Osteoblast (primary cell): ENCODE measurements around the gene TYRO3. TPM values are rescaled to one million over a fixed set of nuclear protein-coding genes. Genes with fewer than 3 reads are reported as not detected.

Experiments
- DNase-seq: peaks from one replicate; pipeline ENCODE4 v3.0.0; 2011; ENCODE audit warnings: low spot score, mixed read lengths; ENCODE audit not compliant: insufficient read length; ENCODE audit errors: missing footprints
- H2AFZ ChIP-seq: 2 replicates; pipeline ENCODE4 v1.6.0; 2011; ENCODE audit warnings: mild to moderate bottlenecking, low read length
- H3K27ac ChIP-seq: 2 replicates; pipeline ENCODE4 v1.5.1; 2011; ENCODE audit warnings: mild to moderate bottlenecking, low read depth, low read length, moderate library complexity
- H3K27me3 ChIP-seq: 2 replicates; pipeline ENCODE4 v1.6.0; 2012; ENCODE audit warnings: mild to moderate bottlenecking, control low read depth, inconsistent platforms, low read length, moderate library complexity; ENCODE audit not compliant: insufficient read depth
- H3K36me3 ChIP-seq: 2 replicates; pipeline ENCODE4 v1.5.1; 2011; ENCODE audit warnings: mild to moderate bottlenecking, low read length, control low read depth, moderate library complexity; ENCODE audit not compliant: insufficient read depth
- H3K4me1 ChIP-seq: 2 replicates; pipeline ENCODE4 v1.5.1; 2011; ENCODE audit warnings: mild to moderate bottlenecking, low read length, control low read depth, moderate library complexity; ENCODE audit not compliant: insufficient read depth
- H3K4me2 ChIP-seq: 2 replicates; pipeline ENCODE4 v1.6.0; 2011; ENCODE audit warnings: mild to moderate bottlenecking, low read length; ENCODE audit not compliant: insufficient read depth
- H3K4me3 ChIP-seq: fragments of 200-600 bp; sonication (generic); 3 replicates; pipeline ENCODE4 v1.5.1; 2012; ENCODE audit warnings: mild to moderate bottlenecking, low read length, inconsistent platforms; ENCODE audit not compliant: insufficient read depth
- H3K79me2 ChIP-seq: 2 replicates; pipeline ENCODE4 v1.6.0; 2012; ENCODE audit warnings: mild to moderate bottlenecking, low read length, control low read depth, inconsistent platforms; ENCODE audit not compliant: insufficient read depth
- H3K9me3 ChIP-seq: 2 replicates; pipeline ENCODE4 v1.5.1; 2011; ENCODE audit warnings: low read depth, low read length, control low read depth
- H4K20me1 ChIP-seq: 2 replicates; pipeline ENCODE4 v1.6.0; 2012; ENCODE audit warnings: mild to moderate bottlenecking, low read length, control low read depth; ENCODE audit not compliant: insufficient read depth
- total RNA-seq: library from RNA; depleted of rRNA; stranded (reverse); fragments of >200 nt; gene quantifications from 2 replicates; pipeline ENCODE4 v1.2.3, GENCODE V29; 2012
- TF ChIP-seq, protein P1 (sequence below): IDR thresholded peaks from 2 replicates; pipeline ENCODE4 v1.5.1; 2011; ENCODE audit warnings: mild to moderate bottlenecking, low read depth, low read length, moderate library complexity; ENCODE audit errors: extremely low read depth

The TYRO3 gene
- total RNA-seq, 1 donor = 6.2 TPM

DNA sequence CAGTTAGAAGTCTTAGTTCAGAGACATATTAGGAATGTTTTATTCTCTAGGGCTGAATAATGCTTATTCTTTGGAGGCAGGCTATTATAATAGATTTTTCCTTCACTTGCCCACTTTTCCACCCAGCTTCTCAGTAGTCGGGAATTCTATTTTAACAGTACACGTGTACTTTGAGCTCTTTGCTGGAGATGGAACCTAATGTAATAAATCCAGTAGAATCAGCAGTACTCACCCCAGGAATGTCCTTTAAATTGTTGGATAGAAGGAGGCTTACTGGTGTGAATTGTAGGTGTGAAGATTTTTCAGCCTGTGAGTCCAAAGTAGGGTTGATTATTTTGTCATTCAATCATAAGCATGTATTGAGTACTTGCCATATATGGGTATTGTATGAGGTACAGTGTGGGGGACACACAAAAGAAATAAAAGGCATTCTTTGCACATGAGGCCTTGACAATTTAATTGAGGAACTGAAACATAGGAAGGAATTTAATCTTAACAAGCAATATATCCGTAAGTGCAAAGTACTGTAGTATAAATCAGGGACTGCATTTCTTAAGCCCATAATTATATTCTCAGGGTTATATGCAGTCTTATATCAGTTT is 71.7 kb downstream of the TYRO3 start:
- TF ChIP-seq, protein P1, sequence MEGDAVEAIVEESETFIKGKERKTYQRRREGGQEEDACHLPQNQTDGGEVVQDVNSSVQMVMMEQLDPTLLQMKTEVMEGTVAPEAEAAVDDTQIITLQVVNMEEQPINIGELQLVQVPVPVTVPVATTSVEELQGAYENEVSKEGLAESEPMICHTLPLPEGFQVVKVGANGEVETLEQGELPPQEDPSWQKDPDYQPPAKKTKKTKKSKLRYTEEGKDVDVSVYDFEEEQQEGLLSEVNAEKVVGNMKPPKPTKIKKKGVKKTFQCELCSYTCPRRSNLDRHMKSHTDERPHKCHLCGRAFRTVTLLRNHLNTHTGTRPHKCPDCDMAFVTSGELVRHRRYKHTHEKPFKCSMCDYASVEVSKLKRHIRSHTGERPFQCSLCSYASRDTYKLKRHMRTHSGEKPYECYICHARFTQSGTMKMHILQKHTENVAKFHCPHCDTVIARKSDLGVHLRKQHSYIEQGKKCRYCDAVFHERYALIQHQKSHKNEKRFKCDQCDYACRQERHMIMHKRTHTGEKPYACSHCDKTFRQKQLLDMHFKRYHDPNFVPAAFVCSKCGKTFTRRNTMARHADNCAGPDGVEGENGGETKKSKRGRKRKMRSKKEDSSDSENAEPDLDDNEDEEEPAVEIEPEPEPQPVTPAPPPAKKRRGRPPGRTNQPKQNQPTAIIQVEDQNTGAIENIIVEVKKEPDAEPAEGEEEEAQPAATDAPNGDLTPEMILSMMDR = no peak
- DNase-seq = no peak

DNA sequence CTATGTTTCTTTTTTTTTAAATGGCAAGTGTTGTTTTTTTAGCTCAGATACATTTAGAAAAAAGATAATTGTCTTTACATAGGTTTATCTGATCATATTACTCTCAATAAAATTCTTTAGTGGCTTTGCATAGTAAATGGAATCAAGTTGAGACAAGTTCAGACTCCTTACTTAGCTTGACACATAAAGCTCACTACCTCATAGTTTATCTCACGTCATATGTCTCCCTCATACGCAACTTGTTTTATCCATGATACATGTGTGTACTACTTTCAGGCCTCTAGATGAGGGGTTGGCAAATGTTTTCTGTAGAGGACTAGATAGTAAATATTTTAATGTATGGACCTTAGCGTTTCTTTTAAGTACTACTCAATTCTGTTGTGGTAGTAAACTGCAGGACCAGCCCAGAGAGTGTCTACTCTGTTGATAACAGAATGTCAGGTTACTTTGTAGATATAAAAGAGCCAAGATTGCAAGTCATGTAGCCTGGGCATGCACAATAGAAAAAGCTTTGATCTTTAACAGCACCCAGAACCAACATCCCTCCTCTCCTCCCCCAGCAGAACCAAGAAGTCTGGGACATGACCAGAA is 73.0 kb downstream of the TYRO3 start:
- H3K27me3 ChIP-seq = no peaks in the 10 kb centered on the region
- H3K4me1 ChIP-seq = no peaks in the 10 kb centered on the region
- H2AFZ ChIP-seq = no peak overlapping the region
- H3K9me3 ChIP-seq = no peaks in the 10 kb centered on the region
- DNase-seq = no peak
- H3K36me3 ChIP-seq = no peaks in the 10 kb centered on the region
- no peak overlapping the region for H3K4me2 ChIP-seq
- TF ChIP-seq, protein P1 = no peak
- H3K27ac ChIP-seq = no peak overlapping the region
- peaks cover 28% of the 10 kb centered on the region for H3K79me2 ChIP-seq
- no peaks in the 10 kb centered on the region for H4K20me1 ChIP-seq
- H3K4me3 ChIP-seq = no peak overlapping the region

More for the DNA sequence above, 71.7 kb downstream of the TYRO3 start:
- Histone ChIP-seq H3K9me3 (no peaks in the 10 kb centered on the region), H4K20me1 (no peaks in the 10 kb centered on the region), H3K4me3 (no peak overlapping the region), H3K27ac (no peak overlapping the region), H2AFZ (no peak overlapping the region), H3K4me1 (no peaks in the 10 kb centered on the region), H3K36me3 (no peaks in the 10 kb centered on the region), H3K4me2 (no peak overlapping the region), H3K27me3 (no peaks in the 10 kb centered on the region), H3K79me2 (peaks cover 26% of the 10 kb centered on the region)

Other genes with a start within 250 kb of the TYRO3 start
- 0.72 and 0.88 TPM in 2 replicates for gene OIP5, start 226.6 kb upstream of the TYRO3 start, total RNA-seq
- 10.9 and 14.1 TPM in 2 replicates for gene NUSAP1, start 226.3 kb upstream of the TYRO3 start, total RNA-seq
- gene NDUFAF1, start 156.7 kb upstream of the TYRO3 start, total RNA-seq = 21.4 and 22.4 TPM in 2 replicates
- gene RTF1, start 142.1 kb upstream of the TYRO3 start, total RNA-seq = 26.1 and 29.2 TPM in 2 replicates
- 0.29 and 0.36 TPM in 2 replicates for gene ITPKA, start 65.3 kb upstream of the TYRO3 start, total RNA-seq
- not detected in 2 replicates for gene LTK, start 45.4 kb upstream of the TYRO3 start, total RNA-seq
- gene RPAP1, start 15.0 kb upstream of the TYRO3 start, total RNA-seq = 11.9 and 13.8 TPM in 2 replicates
- 40.2 and 41.0 TPM in 2 replicates for gene MGA, start 101.2 kb downstream of the TYRO3 start, total RNA-seq
- 22.8 and 25.6 TPM in 2 replicates for gene MAPKBP1, start 215.3 kb downstream of the TYRO3 start, total RNA-seq